ENCODE data around the gene GLRA2.
A peak's percentile ranks its signal among the peaks of the same experiment; 100 is the strongest.

The GLRA2 gene

DNA sequence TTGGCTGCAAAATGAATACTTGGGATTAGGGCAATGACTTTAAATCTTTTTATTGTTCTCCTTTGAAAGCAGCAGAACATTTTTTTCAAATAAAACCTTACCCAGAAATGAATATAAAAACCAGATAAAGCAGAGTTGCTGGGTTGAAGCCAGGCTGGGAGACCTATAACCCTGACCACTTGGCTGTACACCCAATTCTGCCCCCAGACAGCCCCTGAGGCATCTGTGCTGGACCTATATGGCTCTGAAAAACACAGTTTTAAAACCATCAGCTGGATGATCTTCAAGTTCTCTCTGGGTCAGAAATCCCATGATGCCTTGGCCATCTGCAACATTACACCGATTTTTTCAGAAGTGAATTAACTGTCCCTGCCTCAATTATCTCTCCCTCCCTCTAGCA lies 23.7 kb upstream of the GLRA2 start:
- no peak for DNase-seq (ENCODE audit: low spot score)
- TF ChIP-seq, protein P1, sequence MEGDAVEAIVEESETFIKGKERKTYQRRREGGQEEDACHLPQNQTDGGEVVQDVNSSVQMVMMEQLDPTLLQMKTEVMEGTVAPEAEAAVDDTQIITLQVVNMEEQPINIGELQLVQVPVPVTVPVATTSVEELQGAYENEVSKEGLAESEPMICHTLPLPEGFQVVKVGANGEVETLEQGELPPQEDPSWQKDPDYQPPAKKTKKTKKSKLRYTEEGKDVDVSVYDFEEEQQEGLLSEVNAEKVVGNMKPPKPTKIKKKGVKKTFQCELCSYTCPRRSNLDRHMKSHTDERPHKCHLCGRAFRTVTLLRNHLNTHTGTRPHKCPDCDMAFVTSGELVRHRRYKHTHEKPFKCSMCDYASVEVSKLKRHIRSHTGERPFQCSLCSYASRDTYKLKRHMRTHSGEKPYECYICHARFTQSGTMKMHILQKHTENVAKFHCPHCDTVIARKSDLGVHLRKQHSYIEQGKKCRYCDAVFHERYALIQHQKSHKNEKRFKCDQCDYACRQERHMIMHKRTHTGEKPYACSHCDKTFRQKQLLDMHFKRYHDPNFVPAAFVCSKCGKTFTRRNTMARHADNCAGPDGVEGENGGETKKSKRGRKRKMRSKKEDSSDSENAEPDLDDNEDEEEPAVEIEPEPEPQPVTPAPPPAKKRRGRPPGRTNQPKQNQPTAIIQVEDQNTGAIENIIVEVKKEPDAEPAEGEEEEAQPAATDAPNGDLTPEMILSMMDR (IDR thresholded peaks at IDR 0.05; ENCODE audit: extremely low read depth, missing control alignments), result no peak

DNA sequence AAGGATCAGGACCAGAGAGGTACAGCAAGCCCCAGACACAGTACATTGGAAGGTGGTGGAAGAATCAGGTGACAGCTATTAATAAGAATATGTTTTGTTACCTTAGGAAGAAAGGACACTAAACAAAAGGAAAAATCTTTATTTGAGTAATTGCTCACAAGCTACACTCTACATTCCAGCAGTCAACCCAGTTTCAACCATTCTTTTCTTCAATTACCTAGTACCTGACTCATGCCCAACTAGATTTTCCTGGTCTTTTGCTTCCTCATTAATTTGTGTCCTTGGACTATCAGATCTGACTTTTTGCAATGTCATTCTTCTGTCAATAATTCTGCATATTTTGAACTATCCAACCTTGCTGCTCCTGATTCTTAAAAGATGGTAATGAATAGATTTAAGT lies 22.5 kb upstream of the GLRA2 start:
- no peak for DNase-seq (ENCODE audit: low spot score)

DNA sequence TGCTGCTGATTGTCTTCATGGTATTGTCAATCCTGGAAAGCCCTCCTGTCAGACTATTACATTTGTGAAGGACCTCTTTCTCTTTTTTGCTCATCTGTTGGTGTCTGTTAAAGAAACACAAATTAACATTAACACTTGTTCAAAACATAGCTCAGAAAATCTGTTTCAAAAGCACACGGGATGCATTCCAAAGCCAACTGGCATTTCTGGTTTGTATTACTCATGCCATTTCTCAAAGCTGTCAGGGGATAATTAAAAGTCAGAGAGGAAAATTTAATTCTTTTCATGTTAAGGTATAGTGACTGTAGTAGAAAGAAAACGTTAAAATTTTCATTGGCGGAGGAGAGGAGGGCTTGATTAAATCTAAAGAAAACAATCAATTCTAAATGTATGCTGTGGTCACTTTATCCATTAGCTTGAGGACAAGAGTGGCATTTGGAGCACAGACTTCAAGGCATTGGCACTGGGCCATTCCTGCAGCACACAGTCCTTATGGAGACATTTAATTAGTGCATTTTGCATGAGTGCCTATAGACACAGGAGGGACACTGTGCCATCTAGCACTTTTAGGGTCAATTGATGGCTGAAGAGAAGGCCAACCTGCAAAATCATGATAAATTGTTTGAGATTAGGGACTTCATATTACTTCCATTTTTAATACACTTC lies 21.2 kb upstream of the GLRA2 start:
- no peak for DNase-seq (ENCODE audit: low spot score)
- TF ChIP-seq, protein P1 (IDR thresholded peaks at IDR 0.05; ENCODE audit: extremely low read depth, missing control alignments), result no peak

More for the DNA sequence above, 22.5 kb upstream of the GLRA2 start:
- TF ChIP-seq, protein P1 (IDR thresholded peaks at IDR 0.05; ENCODE audit: extremely low read depth, missing control alignments), result no peak

DNA sequence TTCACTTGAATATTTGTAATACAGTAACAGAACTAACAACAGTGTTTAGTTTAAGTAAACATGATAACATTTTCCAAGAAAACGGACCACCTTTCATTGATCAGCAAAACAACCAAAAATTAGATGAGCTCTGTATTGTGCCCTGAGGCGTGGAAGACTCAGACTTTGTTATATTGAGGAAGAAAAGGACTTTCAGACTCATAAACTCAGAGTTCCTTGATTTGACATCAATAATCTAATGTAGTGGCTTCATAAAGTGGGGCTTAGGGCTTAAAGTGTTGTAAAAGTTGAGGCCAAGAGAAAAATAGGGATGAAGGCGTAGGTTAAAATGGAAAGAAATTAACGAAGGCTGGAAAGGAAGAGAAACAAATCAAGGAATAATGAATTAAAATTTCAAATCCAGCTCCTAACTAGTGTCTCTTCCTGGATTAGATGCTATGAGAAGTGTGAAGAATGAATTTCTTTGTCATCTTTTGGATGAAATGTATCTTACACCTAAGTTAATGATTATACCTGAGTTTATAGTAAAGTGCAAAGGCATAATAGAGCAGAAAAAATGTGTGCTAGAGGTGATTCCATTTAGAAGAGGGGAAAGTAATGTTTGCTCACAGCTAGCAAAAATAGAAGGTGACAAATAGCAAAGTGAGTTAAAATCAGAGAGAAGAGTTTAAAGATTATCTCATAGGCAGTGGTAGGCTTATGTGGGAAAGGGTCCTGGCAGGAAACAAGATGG lies 19.8 kb upstream of the GLRA2 start:
- TF ChIP-seq, protein P1 (IDR thresholded peaks at IDR 0.05; ENCODE audit: extremely low read depth, missing control alignments), result no peak
- DNase-seq (ENCODE audit: low spot score), result no peak

DNA sequence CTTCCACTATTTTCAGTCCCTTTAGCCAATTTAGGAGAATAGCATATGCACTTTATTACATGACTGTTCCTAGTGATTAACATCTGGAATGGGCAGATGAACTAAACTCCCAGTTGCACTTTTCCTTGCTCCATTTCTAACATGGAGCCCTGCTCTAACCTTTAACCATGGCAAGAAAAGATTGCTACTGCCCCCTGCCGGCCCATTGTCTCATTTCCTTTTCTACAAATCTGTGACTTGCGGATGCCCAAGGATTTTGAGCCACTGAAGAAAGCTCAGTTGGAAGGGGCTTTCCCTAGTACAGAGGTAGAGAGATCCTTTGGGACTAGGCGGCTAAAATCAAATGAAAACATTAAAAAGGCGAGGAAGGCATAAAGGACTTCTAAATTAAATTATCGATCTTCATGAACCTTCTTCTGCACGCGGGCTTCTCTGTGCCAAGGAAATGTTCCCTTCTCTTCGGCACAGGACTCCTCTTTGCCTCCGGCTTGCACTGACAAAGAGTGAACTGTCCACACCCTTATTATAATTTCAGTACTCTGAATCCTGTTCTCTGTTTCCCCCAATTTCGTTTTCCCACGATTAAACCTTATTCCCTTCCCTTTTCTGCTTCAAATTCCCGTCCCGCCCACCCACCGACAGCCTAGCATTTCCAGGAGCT lies 577 bp upstream of the GLRA2 start:
- DNase-seq (ENCODE audit: low spot score), result peak; percentile 12
- TF ChIP-seq, protein P1 (IDR thresholded peaks at IDR 0.05; ENCODE audit: extremely low read depth, missing control alignments), result peak; percentile 30

DNA sequence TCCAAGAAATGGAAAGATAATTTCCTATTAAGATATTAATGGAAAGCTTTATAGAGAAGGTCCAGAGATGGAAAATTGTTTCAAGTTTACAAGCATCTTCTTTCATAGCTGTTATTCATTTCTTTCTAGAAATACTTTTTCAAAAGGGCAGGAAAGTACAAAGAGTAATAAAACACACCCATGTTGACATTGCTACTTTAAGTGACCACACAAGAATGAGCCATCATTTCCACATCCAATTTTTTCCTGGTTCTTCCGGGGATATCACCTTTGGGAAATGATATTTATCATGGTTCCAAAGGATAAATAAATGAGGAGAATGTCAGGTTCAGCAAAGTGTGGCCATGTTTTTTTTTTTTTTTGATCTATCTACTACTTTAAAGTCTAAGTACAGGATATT lies 4.5 kb downstream of the GLRA2 start:
- TF ChIP-seq, protein P1 (IDR thresholded peaks at IDR 0.05; ENCODE audit: extremely low read depth, missing control alignments), result no peak
- DNase-seq (ENCODE audit: low spot score), result no peak

DNA sequence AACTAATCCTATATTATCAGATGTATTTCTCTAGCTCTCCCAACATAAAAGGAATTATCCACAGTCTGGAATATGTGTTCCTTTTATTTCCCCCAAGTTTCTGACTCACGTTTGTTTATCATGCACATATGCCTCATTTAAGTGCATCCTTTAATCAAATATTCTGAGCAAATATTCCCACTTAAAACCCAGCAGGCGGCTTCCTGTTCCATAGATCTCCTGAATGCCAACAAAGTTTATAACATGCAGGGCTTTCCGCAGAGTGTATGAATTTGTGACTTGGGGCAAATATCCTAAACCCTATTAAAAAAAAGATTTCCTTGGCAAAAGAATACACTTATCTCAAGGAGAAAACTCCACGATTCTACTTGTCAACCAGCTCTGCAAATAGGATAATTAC lies 16.9 kb downstream of the GLRA2 start:
- TF ChIP-seq, protein P1 (IDR thresholded peaks at IDR 0.05; ENCODE audit: extremely low read depth, missing control alignments), result no peak
- DNase-seq (ENCODE audit: low spot score), result no peak

Measured in GM20000 (cell line).